Activated CD8-positive, alpha-beta memory T cell treated with anti-CD3 and anti-CD28 coated beads, Interleukin-2, amount 10 ng/mL, durations not matched to agents 7 days and 5 days (primary cell): ENCODE data around the gene TMEM125. TPM values are rescaled to one million over a fixed set of nuclear protein-coding genes. Genes with fewer than 3 reads are reported as not detected.

Experiments used
- ATAC-seq: fragments of 150-1000 bp; cut with Tn5 transposase; one replicate; pipeline ENCODE4 v1.10.0; 2021; ENCODE audit warnings: moderate library complexity
- CTCF ChIA-PET: fragments of 350-600 bp; sonication (Branson Sonifier 250); formaldehyde crosslinking; loops from one replicate; lab custom pipeline; 2021; ENCODE audit warnings: antibody characterized with exemption; lab: Charles Lee
- DNase-seq: peaks from one replicate; pipeline ENCODE4 v3.0.0-alpha.2; 2020
- H3K27ac Mint-ChIP-seq: one replicate; pipeline ENCODE4 v1.8.0; 2021; ENCODE audit warnings: mild to moderate bottlenecking, mixed read lengths
- H3K27me3 Mint-ChIP-seq: one replicate; pipeline ENCODE4 v1.8.0; 2021; ENCODE audit warnings: mixed read lengths
- H3K36me3 Mint-ChIP-seq: one replicate; pipeline ENCODE4 v1.8.0; 2021; ENCODE audit warnings: mild to moderate bottlenecking, mixed read lengths
- H3K4me1 Mint-ChIP-seq: one replicate; pipeline ENCODE4 v1.8.0; 2021; ENCODE audit warnings: mixed read lengths
- H3K4me3 Mint-ChIP-seq: one replicate; pipeline ENCODE4 v1.8.0; 2021; ENCODE audit warnings: mild to moderate bottlenecking, moderate library complexity, mixed read lengths
- H3K9me3 Mint-ChIP-seq: one replicate; pipeline ENCODE4 v1.8.0; 2022; ENCODE audit warnings: low read depth, mixed read lengths
- total RNA-seq, 2 experiments: library from RNA; stranded (reverse); gene quantifications; one replicate each; pipeline ENCODE4 v1.2.3, GENCODE V29; 2021

Gene TMEM125
- total RNA-seq: not detected

DNA sequence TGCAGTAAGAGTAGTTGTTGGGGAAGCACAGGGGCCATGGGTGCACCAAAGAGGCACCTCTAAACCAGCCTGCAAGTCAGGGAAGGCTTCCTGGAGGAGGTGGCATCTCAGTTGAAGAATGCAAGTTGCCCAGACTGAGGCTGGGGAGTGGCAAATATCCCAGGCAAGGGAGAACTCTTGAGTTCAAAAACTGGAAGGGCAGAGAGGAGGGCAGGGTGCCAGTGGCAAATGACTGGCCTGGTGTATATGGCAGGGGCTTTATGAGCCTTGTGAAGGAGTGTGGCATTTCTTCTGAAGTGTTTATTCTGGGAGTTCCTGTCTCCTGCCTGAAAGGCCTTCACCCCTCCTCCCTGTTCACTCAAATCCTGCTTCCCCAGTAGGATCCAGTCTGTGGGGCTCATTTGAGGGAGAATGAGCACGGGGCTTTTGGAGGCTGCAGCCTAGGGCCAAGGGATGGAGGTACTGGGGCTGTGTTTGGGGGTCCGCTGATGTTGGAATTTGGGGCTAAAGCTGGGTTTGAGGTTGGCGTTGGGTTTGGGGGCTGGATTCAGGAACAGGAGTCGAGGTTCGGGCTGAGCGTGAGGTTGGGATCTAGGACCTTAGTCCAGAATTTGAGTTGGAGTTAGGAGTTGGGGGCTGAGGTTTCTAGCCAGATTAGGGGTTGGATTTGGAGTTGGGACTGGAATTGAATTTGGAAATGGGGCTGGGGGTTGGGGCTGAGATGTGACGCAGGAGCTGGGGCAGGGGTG lies at the start of gene TMEM125:
TMEM125 (plus strand) TSS at position 357 of the 749 bp plus-strand sequence. CDS start 2,740 bp downstream, outside the sequence.
- Mint-ChIP-seq H3K36me3 (peaks cover 3% of the 10 kb centered on the region), H3K27me3 (peaks cover 28% of the 10 kb centered on the region), H3K9me3 (no peaks in the 10 kb centered on the region), H3K4me1 (peaks cover 18% of the 10 kb centered on the region), H3K27ac (no peak within 1 kb of the TSS), H3K4me3 (no peak within 1 kb of the TSS)
- ATAC-seq (no peak), DNase-seq (no peak)
- CTCF ChIA-PET: no interaction called here

DNA sequence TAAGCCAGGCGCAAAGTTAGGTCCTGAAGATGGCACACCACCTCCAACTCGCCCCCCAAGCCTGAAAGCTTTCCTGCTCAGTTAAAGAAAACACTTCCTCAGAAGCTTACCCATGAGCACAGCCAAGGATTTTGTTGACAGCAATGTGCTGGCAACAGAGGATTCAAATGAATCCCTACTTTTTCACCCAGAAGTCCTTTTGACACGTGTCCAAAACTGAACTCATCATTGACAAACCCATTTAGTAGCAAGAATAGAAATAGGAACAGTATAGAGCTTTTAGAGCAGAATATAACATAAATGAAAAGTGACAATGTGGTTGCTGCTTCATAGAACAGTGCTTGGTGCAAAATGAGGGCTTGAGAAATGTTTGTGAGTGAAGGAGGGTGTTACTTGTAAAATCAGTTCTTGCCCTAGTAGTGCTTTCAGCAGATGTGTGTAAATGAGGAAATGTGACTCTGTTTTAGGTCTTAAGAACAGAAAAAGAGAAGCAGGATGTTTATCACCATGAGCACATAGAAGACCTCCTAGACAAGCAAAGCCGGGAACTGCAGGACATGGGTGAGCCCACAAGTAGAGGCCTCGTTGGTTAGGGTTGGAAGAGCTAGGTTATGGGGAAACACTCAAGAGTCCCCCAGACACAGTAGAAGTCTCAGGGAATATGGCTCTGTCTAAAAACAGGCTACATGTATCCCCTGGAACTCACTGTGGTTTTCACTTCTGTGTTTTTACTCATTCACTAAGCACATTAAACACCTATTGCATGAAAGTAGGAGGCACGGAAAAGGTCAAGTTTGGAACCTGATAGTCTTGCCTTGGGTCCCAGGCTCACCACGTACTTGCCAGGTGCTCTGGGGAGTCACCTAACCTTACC lies 48.6 kb upstream of the TMEM125 start:
- Mint-ChIP-seq H3K9me3 (no peaks in the 10 kb centered on the region), H3K4me1 (peaks cover 5% of the 10 kb centered on the region), H3K36me3 (no peaks in the 10 kb centered on the region), H3K27ac (no peak overlapping the region), H3K4me3 (no peak overlapping the region), H3K27me3 (no peaks in the 10 kb centered on the region)
- ATAC-seq (no peak), DNase-seq (no peak)
- CTCF ChIA-PET: no interaction called here

DNA sequence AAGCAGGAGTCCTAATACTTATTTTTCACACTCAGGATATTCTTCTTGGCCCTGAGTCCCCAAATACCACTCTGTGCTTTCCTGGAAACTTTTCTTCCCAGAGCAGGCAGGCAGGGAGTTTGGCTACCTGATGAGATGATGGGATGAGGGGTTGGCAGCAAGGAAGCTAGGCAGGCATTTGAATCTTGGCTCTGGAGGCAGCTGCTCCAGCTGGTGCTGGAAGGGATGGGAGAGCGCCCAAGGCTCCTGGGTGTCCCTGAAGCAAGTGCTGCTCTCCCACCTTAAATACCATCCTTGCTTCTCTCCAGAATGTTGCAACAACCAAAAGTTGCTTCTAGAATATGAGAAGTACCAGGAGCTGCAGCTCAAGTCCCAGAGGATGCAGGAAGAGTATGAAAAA lies 48.0 kb upstream of the TMEM125 start:
- CTCF ChIA-PET: no interaction called here
- Mint-ChIP-seq H3K36me3 (no peaks in the 10 kb centered on the region), H3K4me3 (no peak overlapping the region), H3K27ac (no peak overlapping the region), H3K9me3 (no peaks in the 10 kb centered on the region), H3K4me1 (peaks cover 5% of the 10 kb centered on the region), H3K27me3 (no peaks in the 10 kb centered on the region)
- DNase-seq (no peak), ATAC-seq (no peak)

DNA sequence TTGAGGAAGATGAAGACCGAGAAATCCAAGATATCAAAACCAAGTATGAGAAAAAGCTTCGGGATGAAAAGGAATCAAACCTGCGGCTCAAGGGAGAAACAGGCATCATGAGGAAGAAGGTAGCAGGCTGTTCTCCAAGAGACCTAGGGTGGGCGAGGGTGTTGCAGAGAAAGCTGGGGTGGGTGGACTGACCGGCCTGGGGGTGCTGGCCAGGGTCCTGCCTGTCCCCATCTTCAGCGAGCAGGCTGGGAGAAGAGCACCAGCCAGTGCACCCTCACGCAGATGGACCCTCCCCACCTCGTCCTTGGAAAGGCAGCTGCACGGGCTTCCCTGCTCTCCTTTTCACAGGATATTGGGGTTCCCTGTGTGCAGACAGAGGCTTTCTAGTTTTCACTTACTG lies 46.9 kb upstream of the TMEM125 start:
- CTCF ChIA-PET: interaction anchor here (0.8 kb wide), 1 partner anchor 310 kb away, joined by 3 read pairs; no protein-coding TSS in a partner anchor
- H3K9me3 Mint-ChIP-seq: no peaks in the 10 kb centered on the region
- no peaks in the 10 kb centered on the region for H3K27me3 Mint-ChIP-seq
- no peaks in the 10 kb centered on the region for H3K36me3 Mint-ChIP-seq
- no peak for DNase-seq
- H3K4me1 Mint-ChIP-seq: peaks cover 6% of the 10 kb centered on the region
- no peak overlapping the region for H3K27ac Mint-ChIP-seq
- no peak overlapping the region for H3K4me3 Mint-ChIP-seq
- ATAC-seq: no peak

DNA sequence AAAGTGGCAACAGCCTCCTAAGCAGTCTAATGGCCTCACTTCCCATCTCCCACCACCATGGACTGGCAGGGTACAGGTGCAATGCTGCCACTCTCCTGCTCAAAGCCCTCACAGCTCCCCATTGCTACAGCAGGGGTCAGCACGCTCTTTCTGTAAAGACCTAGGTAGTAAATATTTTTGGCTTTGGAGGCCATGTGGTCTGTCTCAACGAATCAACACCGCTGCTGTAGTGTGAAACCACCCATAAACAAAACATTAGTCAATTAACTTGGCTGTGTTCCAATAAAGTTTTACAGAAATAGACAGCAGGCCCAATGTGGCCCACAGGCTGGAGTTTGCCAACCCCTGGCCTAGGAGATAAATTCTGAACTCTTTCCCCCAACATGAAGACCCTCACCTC lies 44.6 kb upstream of the TMEM125 start:
- ATAC-seq (no peak), DNase-seq (no peak)
- no peak overlapping the region for H3K4me3 Mint-ChIP-seq
- H3K27me3 Mint-ChIP-seq: no peaks in the 10 kb centered on the region
- no peak overlapping the region for H3K27ac Mint-ChIP-seq
- no peaks in the 10 kb centered on the region for H3K9me3 Mint-ChIP-seq
- peaks cover 6% of the 10 kb centered on the region for H3K4me1 Mint-ChIP-seq
- no peaks in the 10 kb centered on the region for H3K36me3 Mint-ChIP-seq
- CTCF ChIA-PET: interaction anchor here (4.8 kb wide), 1 partner anchor 189 kb away, joined by 102 read pairs; no protein-coding TSS in a partner anchor

DNA sequence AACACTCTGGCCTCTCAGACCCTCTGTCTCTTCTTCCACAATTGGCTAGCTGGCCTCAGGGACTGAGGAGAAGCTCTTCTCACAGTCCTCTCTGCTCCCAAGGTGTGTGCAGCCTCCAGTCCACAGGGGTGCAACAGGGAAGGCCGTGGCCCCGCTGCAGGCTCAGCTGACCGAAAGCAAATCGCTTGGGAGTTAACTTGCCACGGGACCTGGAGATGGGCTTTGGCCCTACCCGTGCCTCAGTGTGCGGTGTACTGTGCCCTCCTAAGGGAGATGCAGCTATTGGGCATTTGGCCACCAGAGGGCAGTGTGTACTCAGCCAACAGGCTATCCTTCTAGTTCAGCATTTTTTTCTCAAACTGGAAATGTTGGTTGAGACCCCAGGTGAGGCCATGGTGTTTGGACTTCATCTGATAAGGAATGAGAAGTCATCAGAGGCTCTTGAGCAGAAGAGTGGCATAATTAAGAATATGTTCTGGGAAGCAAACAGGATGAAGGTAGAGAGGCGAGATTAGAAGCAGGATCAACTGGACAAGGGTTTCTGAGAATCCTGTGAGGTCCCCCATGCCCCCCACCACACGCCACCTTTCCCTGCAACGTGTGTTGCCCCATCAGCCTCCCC lies 42.5 kb upstream of the TMEM125 start:
- Mint-ChIP-seq H3K4me3 (no peak overlapping the region), H3K9me3 (no peaks in the 10 kb centered on the region), H3K27me3 (no peaks in the 10 kb centered on the region), H3K4me1 (peaks cover 1% of the 10 kb centered on the region), H3K27ac (no peak overlapping the region), H3K36me3 (no peaks in the 10 kb centered on the region)
- CTCF ChIA-PET: interaction anchor here (0.6 to 4.8 kb wide), 34 partner anchors 8 to 707 kb away, joined by 3 to 102 read pairs (median 4); partner anchors contain the start of genes CDC20, ELOVL1, HYI and MED8
- ATAC-seq (peak; percentile 91), DNase-seq (peak; percentile 87)

DNA sequence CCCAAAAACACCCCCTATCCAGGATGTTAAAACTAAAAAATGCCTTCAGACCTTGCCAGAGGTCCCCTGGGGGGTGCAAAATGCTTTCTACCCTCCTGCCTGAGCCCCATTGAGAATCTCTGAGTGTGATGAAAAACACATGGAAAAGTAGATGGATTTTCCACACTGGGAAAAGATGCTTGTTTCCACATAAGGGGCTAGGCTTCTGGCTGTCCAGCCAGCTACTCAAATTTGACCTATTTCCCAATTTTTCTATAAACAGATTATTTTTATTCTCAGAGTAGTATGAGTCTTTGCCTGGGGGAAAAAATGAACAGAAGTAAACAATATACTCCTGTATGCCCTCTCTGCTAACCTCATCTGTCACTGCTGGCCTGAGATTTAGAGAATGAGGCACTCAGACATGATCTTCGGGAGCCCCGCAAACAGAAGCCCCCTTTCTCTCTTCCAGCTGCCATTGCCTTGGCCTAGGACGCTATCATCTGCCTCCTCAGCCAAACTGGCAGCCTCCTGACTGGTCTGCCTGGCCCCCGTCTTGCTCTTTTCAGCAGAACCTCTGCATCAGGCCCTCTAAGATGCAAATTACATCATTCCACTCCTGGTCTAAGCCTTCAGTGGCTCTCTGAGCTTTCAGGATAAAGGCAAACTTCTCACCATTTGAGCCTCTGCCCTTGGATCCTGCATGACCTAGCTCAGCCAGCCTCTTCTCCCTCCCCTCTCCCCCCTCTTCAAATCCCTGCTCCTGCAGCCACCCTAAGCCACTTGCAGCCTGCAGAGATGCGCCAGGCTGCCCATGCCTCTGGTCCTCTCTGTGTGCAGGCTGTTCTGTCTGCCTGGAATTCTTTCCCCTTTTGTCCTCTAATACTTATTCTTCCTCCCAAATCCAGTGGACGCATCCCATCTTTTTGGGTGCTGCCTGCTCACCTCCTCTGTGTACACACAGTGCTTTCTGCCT lies 39.7 kb upstream of the TMEM125 start:
- no peaks in the 10 kb centered on the region for H3K36me3 Mint-ChIP-seq
- ATAC-seq (no peak), DNase-seq (no peak)
- H3K9me3 Mint-ChIP-seq: no peaks in the 10 kb centered on the region
- no peaks in the 10 kb centered on the region for H3K27me3 Mint-ChIP-seq
- CTCF ChIA-PET: interaction anchor here (1.8 to 4.8 kb wide), 3 partner anchors 11 to 184 kb away, joined by 4 to 102 read pairs (median 17); no protein-coding TSS in a partner anchor
- peaks cover 1% of the 10 kb centered on the region for H3K4me1 Mint-ChIP-seq
- no peak overlapping the region for H3K4me3 Mint-ChIP-seq
- H3K27ac Mint-ChIP-seq: no peak overlapping the region

DNA sequence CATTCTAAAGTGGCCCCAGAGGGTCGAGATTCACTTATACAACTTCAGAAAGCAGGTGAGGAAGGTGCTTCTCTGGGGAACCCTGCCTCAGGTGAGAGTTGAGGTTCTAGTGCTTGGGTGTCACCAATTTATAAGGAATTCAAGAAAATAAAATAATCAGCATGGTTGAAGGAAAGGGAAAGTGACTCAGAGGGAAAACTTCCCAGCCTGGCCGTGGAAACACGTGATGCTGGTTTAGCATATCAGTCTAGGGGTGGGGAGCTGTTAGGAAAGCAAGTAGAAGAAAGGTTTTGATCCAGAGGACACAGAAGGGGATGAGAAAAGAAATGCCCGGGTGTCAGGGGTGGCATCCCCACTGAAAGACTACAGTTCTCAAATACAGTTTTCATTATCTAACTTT lies 37.7 kb upstream of the TMEM125 start:
- DNase-seq (no peak), ATAC-seq (no peak)
- peaks cover 1% of the 10 kb centered on the region for H3K4me1 Mint-ChIP-seq
- H3K27me3 Mint-ChIP-seq: no peaks in the 10 kb centered on the region
- no peak overlapping the region for H3K27ac Mint-ChIP-seq
- no peak overlapping the region for H3K4me3 Mint-ChIP-seq
- no peaks in the 10 kb centered on the region for H3K36me3 Mint-ChIP-seq
- no peaks in the 10 kb centered on the region for H3K9me3 Mint-ChIP-seq
- CTCF ChIA-PET: interaction anchor here (4.4 kb wide), 1 partner anchor 182 kb away, joined by 17 read pairs; no protein-coding TSS in a partner anchor

DNA sequence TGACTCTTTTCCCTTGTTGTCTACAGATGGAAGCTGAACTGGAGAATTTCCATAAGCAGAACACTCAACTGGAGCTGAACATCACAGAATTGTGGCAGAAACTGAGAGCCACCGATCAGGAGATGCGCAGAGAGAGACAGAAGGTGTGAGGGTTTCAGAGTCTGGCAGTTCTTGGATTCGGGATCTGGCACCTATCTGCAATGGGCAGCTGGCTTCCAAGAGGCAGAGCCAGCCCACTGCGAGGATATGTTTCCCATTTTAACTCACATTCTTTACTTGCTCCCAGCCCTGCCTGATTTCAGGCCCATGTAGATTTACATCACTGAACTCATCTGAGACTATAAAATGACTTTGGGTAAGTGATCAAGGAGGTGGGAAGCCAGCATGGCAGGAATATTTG lies 37.3 kb upstream of the TMEM125 start:
- CTCF ChIA-PET: interaction anchor here (4.4 kb wide), 1 partner anchor 182 kb away, joined by 17 read pairs; no protein-coding TSS in a partner anchor
- Mint-ChIP-seq H3K27ac (no peak overlapping the region), H3K9me3 (no peaks in the 10 kb centered on the region), H3K27me3 (no peaks in the 10 kb centered on the region), H3K4me1 (no peaks in the 10 kb centered on the region), H3K4me3 (no peak overlapping the region), H3K36me3 (no peaks in the 10 kb centered on the region)
- DNase-seq: no peak
- no peak for ATAC-seq

DNA sequence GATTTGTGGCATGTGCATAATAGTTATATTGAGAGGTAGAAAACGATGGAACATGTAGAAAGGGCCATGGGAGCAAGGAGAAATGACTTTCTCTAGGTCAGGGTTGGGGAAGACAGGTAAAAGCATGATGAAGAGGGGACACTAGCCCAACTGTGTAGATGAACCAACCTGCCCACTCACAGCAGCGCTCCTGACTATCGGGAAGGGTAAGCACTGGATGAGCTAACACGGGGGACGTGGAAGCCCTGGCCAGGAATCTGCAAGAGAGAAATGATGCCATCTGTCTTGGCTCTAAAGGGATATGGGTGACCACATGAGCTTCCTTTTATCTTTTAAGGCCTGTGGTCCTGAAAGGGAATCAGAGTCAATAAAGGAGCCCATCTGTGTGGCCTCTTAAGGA lies 36.2 kb upstream of the TMEM125 start:
- Mint-ChIP-seq H3K4me1 (no peaks in the 10 kb centered on the region), H3K36me3 (no peaks in the 10 kb centered on the region), H3K27ac (no peak overlapping the region), H3K9me3 (no peaks in the 10 kb centered on the region), H3K4me3 (no peak overlapping the region), H3K27me3 (no peaks in the 10 kb centered on the region)
- CTCF ChIA-PET: interaction anchor here (4.4 kb wide), 1 partner anchor 181 kb away, joined by 17 read pairs; no protein-coding TSS in a partner anchor
- DNase-seq (no peak), ATAC-seq (no peak)

DNA sequence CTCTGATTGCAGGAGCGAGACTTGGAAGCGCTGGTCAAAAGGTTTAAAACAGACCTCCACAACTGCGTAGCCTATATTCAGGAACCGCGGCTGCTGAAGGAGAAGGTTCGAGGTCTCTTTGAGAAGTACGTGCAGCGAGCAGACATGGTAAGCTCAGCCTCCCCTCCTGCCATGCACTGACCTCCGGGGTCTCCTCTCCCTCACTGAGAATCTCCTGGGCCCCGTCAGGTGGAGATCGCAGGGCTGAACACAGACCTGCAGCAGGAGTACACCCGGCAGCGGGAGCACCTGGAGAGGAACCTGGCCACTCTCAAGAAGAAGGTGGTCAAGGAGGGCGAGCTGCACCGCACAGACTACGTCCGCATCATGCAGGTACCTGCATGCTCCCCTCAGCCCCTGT lies 35.5 kb upstream of the TMEM125 start:
- no peak for ATAC-seq

DNA sequence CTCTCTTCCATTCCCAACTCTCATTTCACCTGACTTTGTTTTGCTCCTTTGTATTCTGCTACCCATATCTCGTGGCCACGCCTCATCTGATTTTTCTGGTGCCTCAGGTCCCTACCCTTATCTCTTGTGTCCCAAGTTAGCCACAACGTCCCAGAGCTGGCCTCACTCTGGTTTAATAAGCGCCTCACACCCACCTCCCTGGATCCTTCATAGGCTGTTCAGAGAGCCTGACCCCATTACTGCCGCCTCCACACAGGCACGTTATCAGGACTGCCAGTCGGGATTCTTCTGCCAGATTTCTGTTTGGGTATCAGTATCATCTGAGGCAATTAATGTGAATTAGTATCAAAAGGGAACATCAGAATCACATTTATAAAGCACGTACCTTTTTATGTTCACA lies 34.7 kb upstream of the TMEM125 start:
- no peaks in the 10 kb centered on the region for H3K36me3 Mint-ChIP-seq
- no peak overlapping the region for H3K27ac Mint-ChIP-seq
- peaks cover 4% of the 10 kb centered on the region for H3K4me1 Mint-ChIP-seq
- ATAC-seq (no peak), DNase-seq (no peak)
- no peaks in the 10 kb centered on the region for H3K27me3 Mint-ChIP-seq
- H3K4me3 Mint-ChIP-seq: no peak overlapping the region
- H3K9me3 Mint-ChIP-seq: no peaks in the 10 kb centered on the region
- CTCF ChIA-PET: no interaction called here

More for the DNA sequence above, 35.5 kb upstream of the TMEM125 start:
- Mint-ChIP-seq H3K27me3 (no peaks in the 10 kb centered on the region), H3K4me3 (no peak overlapping the region), H3K36me3 (no peaks in the 10 kb centered on the region), H3K9me3 (no peaks in the 10 kb centered on the region), H3K27ac (no peak overlapping the region), H3K4me1 (peaks cover 4% of the 10 kb centered on the region)
- DNase-seq: no peak
- CTCF ChIA-PET: interaction anchor here (4.4 kb wide), 1 partner anchor 180 kb away, joined by 17 read pairs; no protein-coding TSS in a partner anchor
